ENCODE data around the gene MARCHF3. TPM values are rescaled to one million over a fixed set of nuclear protein-coding genes. Genes with fewer than 3 reads are reported as not detected.

MARCHF3 gene
- total RNA-seq, 1 donor from 2014 or later, result 1.5 TPM

DNA sequence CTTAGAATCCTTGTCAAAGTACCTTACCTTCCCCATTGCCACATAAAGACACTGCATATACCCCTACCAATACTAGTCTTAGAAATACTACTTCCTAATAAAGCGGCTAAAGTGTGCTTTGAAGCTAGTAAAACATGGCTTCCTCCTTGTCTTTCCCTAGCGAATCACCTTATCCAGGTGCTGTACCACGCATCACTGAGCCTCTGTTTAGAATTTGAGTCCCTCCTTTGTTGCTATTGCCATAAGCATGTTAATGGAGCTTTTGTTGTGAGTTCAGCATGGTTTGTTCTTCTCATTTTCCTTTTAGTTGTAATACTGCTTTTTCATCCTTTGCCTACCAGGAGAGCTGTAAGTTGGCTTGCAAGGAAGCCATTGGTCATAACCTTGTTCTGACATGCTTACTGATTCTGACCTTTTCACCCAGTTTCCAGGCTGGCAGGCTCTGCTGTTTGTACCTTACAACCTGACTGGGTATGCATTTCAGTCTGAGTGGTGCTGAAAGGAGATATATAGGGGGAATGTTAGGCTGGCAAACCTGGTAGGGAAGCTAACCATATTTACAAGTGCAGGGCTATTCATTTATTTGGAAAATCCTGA, 203.6 kb downstream of the MARCHF3 start:
- Mint-ChIP-seq H3K4me3 (ENCODE audit: unreplicated experiment) (no peak overlapping the region), H3K27ac (ENCODE audit: unreplicated experiment) (no peak overlapping the region), H3K4me1 (ENCODE audit: low read depth) (no peaks in the 10 kb centered on the region), H3K27me3 (ENCODE audit: low read depth) (no peaks in the 10 kb centered on the region), H3K9me3 (ENCODE audit: low read depth) (no peaks in the 10 kb centered on the region), H3K36me3 (ENCODE audit: low read depth) (peaks cover 5% of the 10 kb centered on the region)
- no peak for DNase-seq (ENCODE audit: low spot score)
- TF ChIP-seq, protein P1, sequence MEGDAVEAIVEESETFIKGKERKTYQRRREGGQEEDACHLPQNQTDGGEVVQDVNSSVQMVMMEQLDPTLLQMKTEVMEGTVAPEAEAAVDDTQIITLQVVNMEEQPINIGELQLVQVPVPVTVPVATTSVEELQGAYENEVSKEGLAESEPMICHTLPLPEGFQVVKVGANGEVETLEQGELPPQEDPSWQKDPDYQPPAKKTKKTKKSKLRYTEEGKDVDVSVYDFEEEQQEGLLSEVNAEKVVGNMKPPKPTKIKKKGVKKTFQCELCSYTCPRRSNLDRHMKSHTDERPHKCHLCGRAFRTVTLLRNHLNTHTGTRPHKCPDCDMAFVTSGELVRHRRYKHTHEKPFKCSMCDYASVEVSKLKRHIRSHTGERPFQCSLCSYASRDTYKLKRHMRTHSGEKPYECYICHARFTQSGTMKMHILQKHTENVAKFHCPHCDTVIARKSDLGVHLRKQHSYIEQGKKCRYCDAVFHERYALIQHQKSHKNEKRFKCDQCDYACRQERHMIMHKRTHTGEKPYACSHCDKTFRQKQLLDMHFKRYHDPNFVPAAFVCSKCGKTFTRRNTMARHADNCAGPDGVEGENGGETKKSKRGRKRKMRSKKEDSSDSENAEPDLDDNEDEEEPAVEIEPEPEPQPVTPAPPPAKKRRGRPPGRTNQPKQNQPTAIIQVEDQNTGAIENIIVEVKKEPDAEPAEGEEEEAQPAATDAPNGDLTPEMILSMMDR (IDR thresholded peaks at IDR 0.05), result no peak

DNA sequence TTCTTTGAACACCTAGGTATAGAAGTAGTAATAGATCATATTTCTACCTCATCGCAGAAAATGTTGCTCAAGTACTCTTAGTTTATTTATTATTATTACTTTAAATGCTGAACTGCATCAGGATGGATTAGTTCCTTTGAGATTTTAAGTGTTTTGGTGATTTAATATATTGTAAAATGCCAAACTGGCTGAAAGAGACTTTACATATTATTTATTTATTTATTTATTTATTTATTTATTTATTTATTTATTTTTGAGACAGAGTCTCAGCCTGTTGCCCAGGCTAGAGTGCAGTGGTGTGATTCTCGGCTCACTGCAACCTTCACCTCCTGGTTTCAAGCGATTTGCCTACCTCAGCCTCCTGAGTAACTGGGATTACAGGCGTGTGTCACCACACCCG, 211.1 kb downstream of the MARCHF3 start:
- H3K36me3 Mint-ChIP-seq (ENCODE audit: low read depth), result peaks cover 2% of the 10 kb centered on the region
- no peaks in the 10 kb centered on the region for H3K27me3 Mint-ChIP-seq (ENCODE audit: low read depth)
- DNase-seq (ENCODE audit: low spot score), result no peak
- no peak overlapping the region for H3K27ac Mint-ChIP-seq (ENCODE audit: unreplicated experiment)
- H3K4me3 Mint-ChIP-seq (ENCODE audit: unreplicated experiment), result no peak overlapping the region
- no peaks in the 10 kb centered on the region for H3K9me3 Mint-ChIP-seq (ENCODE audit: low read depth)
- H3K4me1 Mint-ChIP-seq (ENCODE audit: low read depth), result peaks cover 5% of the 10 kb centered on the region
- TF ChIP-seq, protein P1 (IDR thresholded peaks at IDR 0.05), result no peak

DNA sequence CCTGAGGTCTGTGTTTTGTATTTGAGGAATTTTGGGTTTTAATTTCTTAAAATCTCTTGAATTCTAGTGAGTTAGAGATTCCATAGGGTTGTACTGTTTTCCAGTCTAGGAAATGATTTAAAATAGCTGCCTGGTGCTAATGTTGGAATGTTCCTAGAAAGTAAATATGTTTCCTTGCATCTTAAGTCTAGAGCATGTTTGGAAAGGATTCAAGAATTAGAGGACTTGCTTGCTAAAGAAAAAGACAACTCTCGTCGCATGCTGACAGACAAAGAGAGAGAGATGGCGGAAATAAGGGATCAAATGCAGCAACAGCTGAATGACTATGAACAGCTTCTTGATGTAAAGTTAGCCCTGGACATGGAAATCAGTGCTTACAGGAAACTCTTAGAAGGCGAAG, 211.6 kb downstream of the MARCHF3 start:
- TF ChIP-seq, protein P1 (IDR thresholded peaks at IDR 0.05), result no peak
- Mint-ChIP-seq H3K4me3 (ENCODE audit: unreplicated experiment) (no peak overlapping the region), H3K4me1 (ENCODE audit: low read depth) (peaks cover 5% of the 10 kb centered on the region), H3K9me3 (ENCODE audit: low read depth) (no peaks in the 10 kb centered on the region), H3K27me3 (ENCODE audit: low read depth) (no peaks in the 10 kb centered on the region), H3K27ac (ENCODE audit: unreplicated experiment) (no peak overlapping the region), H3K36me3 (ENCODE audit: low read depth) (peaks cover 2% of the 10 kb centered on the region)
- no peak for DNase-seq (ENCODE audit: low spot score)

Other genes with a start within 250 kb of the MARCHF3 start
- 0.46 to 0.77 TPM (median 0.50 TPM) in 3 replicates for gene C5orf63, start 42.9 kb upstream of the MARCHF3 start, total RNA-seq

Data from chondrocyte (in vitro differentiated cells).